DLD1 (cell line): ENCODE results near the gene RASA4B.
"Not testable (repeated sequence)": the region's sequence is repeated elsewhere in the genome, so short reads cannot be mapped to it uniquely, and the experiment has no call there.

Experiments
- in situ Hi-C: cut with HindIII; loops from 2 replicates; pipeline ENCODE4 v1.10.0; 2017; ENCODE audit warnings: low sequenced_read_pairs

Gene RASA4B

DNA sequence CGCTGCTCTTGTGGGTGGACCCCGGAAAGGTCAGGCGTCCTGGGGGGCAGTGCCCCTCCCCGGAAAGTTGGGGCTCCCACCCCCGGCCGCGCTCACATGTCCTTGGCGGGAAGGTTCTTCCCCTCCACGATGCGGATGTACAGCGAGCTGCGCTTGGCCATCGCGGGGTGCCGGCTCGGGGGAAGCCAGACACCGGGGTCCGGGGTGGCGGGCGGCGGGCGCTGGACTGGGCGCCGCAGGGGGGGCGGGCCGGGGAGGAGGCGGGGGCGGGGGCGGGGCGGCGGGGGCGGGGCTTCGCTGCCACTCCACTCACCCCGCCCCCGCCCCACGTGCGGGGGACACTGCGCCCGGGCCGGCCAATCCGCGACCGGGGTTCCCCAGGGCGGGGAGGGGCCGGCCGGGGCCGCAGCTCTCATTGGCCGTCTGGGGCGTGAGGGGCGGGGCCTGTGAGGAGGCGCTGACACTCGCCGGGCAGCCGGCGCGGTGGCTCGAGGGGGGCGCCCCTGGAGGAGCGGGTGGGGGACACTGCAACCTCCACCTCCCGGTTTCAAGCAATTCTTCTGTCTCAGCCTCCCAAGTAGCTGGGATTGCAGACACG lies at the start of gene RASA4B:
TSS of gene RASA4B (minus strand) at position 228 of the 598 bp plus-strand sequence. CDS start at position 161, 67 bp downstream.
- in situ Hi-C loops, result not testable (repeated sequence)

DNA sequence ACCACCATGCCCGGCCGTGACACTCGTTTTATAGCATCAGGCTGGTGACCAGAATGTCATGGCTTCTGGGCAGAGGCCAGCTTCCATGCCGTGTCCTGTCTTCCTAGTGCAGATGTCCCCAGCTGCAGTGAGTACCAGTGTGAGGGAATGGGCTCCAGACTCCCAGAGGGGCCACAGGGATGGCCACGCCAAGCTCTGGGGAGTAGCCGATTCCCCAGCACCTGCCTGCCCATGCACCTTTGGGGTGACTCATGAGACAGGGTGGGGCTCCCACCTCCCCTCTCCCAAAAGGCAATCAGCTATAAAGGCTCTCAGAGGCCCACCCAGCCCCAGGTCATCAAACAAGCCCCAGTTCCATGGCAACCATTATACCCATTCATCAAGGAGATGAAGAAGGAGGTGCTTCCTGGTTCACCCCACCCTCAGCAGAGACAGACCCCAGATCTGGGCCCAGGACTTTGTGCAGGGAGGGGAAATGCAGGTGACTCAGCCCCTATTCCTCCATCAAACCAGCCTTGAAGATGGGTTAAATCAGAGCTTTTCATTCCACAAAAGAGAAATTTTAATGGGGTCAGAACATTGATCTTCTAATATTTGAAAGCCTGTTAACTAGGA lies 33.3 kb upstream of the RASA4B start, which contains the start of gene SPDYE2:
TSS of gene SPDYE2 (plus strand) at position 419 of the 615 bp plus-strand sequence. CDS start 2,030 bp downstream, outside the sequence.
- in situ Hi-C loops, result not testable (repeated sequence)

DNA sequence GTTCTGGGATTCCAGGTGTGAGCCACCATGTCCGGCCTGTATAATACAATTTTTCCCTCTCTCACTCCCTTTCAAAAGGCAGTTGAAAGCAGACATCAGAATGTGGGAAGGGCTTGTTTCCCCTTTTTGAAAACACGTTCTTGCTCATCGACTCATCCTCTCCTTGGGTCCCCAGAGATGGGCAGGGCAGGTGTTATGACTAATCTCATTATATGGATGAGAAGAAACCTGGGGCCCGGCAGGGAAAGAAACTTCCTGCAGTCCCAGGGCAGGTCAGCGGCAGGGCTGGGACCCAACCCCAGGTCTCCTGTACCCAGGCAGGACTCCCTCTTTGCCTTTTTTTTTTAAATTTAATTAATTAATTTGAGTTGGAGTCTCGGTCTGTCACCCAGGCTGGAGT lies 28.8 kb upstream of the RASA4B start:
- in situ Hi-C loops, result not testable (repeated sequence)

DNA sequence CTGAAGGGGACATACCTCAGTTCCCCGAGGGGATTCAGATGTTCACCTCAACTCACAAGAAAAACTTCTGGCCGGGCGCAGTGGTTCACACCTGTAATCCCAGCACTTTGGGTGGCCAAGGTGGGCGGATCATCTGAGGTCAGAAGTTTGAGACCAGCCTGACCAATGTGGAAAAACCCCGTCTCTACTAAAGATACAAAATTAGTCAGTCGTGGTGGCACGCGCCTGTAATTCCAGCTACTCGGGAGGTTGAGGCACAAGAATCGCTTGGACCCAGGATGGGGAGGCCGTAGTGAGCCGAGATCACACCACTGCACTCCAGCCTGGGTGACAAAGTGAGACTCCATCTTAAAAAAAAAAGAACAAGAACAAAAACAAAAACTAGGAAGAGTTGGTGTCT lies 27.7 kb upstream of the RASA4B start:
- in situ Hi-C loops, result not testable (repeated sequence)

DNA sequence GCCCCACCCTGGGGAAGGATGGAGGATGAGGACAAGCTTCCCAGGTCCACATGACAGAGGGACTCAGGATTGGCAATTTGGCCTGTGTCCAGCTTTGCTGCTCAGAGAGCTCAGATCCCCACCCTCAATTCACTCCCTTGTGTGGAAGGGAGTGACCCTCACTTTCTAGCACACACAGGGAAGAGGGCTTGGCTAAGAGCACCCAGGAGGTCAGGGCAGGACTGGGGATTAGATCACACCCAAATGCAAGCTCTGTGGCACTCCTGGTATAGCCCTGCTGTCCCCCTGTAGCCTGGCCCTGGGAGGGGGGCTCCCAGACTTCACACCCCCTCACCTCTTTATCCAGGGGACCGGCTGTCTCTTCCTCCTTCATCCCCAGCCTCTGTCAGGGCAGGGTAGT lies 26.8 kb upstream of the RASA4B start:
- in situ Hi-C loops, result not testable (repeated sequence)

DNA sequence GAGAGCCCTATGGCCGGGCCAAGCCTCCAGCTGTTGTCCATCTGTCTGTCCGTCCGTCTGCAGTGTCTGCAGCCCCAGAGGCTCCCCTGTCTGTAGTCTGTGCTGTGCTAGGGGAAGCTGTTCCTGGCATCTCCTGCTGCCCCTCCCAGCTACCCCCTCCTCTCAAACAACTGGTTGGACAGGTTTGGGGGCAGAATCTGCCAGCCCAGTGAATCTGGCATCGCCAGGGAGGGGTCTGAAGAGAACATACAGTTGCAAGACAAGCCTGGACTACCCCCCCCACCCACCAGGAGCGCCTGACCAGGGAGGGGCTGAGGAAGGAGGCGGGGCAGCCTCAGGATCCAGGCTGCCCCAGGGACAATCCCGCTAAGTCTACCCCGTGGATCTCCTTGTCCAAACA lies 26.0 kb upstream of the RASA4B start, which contains the start of gene UPK3BL2:
TSS of gene UPK3BL2 (minus strand) at position 101 of the 400 bp plus-strand sequence. CDS start at position 41, 60 bp downstream.
- in situ Hi-C loops, result not testable (repeated sequence)

DNA sequence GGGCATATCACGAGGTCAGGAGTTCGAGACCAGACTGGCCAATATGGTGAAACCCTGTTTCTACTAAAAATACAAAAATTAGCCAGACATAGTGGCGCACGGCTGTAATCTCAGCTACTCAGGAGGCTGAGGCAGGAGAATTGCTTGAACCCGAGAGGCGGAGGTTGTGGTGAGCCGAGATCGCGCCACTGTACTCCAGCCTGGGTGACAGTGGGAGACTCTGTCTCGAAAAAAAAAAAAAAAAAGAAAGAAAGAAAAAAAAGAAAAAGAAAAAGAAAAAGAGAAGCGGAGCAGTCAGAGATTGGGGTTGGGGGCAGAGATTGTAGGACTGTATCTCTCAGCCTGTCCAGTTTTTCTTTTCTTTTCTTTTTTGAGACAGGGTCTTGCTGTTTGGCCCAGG lies 25.2 kb upstream of the RASA4B start:
- in situ Hi-C loops, result not testable (repeated sequence)

DNA sequence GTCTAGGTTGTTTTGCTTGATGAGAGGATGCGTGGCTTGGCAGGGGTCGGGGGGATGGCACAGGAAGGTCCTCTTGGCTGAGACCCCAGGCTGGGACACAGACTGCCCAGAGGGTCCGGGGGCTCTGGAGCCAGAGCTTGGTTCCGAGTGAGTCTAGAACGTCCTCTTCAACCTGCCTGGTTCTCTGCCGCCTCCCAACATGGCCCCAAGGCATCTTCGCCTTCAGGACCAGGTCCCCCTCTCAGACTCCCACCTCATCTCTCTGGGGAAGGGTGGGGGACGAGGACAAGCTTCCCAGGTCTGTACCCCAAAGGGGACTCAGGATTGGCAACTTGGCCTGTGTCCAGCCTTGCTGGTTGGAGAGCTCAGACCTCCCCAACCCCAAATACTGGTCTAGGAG lies 24.5 kb upstream of the RASA4B start:
- in situ Hi-C loops, result not testable (repeated sequence)

DNA sequence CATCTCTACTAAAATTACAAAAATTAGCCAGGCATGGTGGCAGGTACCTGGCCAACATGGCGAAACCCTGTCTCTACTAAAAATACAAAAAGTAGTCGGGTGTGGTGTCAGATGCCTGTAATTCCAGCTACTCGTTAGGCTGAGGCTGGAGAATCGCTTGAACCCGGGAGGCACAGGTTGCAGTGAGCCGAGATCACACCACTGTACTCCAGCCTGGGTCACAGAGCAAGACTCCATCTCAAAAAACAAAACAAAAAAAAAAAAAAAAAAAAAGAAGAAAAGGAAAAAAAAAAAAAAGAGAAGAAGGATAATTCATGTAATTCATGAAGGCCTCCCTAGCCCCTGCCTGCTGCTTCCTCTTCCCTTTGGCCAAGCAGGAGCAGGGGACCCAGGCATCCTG lies 23.0 kb upstream of the RASA4B start:
- in situ Hi-C loops, result not testable (repeated sequence)

DNA sequence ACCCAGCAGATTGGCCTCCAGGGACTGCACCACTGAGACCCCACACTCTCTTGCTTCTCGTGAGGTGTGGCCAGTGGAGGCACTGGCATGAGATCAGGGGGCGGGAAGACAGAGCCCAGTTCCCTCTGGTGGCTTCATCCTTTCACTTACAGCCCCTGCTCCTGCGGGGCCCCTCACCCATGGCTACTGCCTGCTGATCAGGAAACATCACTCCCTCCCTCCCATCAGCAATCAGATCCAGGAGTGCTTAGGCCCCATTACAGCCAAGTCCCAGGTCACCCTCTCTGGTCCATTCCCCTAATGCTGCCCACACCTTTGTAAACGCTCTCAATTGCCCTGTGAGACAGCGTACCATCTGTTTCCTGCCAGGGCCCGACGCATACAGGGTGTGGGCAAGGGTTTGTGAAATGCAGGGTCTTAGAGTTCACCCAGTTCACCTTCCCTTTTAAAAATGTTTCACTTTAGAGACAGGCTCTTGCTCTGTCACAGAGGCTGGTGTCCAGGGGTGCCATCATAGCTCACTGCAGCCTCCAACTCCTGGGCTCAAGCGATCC lies 17.6 kb upstream of the RASA4B start:
- in situ Hi-C loops, result not testable (repeated sequence)

DNA sequence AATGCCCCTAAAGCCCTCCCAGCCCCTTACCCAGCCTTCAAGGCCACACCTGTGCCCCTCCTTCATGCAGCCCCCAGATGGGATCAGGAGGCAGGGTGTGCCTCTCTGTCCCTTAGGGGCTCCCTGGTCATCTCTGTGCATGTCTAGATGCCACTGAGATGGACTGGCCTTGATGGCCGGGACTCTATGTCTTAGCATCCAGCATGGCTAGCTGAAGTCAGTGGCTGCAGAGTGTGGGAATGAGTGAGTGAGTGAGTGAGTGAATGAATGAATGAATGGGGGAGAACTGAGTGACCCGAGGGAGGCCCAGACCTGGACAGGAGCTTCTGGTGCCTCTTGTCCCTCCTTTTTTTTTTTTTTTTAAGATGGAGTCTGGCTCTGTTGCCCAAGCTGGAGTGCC lies 14.6 kb upstream of the RASA4B start:
- in situ Hi-C loops, result not testable (repeated sequence)

DNA sequence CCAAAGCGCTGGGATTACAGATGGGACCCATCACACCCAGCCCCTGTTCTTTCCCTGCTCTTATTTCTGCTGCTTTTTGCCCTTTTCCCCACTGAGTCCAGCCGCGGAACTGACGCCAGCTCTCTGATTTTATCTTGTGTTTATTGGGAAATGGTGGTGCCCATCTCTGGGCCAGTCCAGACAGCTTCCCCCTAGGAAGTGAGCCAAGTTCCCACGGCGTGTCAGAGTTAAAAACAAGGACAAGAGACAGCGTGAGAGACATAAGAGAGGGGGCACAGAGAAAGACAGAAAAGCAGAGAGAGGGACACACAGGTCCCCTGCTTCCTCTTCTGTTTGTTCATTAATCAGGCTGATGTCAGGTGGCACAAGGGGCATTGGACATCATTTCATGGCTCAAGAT lies 14.0 kb upstream of the RASA4B start:
- in situ Hi-C loops, result not testable (repeated sequence)

DNA sequence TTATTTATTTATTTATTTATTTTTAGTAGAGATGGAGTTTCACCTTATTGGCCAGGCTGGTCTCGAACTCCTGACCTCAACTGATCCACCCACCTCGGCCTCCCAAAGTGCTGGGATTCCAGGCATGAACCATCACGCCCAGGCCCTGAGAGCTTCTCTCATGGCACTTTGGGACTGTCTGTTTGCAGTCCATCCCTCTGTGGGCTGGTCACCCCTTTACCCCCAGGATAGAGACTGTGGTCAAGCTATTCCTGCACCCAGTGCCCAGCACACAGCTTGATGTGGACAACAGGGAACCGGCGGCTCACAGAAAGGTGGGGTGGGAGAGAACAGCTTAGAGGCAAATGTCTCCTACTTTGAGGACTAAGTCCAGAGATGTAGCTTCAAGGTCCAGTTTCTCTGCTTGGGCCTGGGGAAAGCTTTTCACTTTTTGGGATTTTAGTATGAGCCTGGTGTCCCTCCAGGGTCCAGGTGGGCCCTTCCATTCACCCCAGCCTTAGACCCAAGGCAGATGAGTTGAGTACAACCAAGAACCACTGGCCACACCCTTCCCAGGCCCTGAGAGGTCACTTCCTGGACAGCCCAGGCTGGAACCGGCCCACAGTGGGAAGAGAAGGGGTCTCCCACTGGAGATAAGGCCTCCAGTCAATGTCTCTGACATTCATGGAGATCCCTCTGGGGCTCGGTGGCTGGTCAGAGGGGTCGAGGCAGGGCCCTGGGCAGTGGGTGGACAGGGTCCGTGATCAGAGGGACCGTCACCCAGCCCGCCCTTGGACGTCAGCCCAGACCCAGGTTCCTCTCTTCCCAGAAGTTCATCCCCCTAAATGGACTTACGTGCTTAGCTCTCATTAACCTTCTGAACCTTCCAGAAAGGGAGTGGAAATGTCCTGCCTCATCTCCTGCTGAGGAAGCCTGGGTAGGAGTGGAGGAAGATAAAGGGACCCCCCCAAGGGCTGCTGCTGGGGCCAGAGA lies 10.5 kb upstream of the RASA4B start:
- in situ Hi-C loops, result not testable (repeated sequence)

DNA sequence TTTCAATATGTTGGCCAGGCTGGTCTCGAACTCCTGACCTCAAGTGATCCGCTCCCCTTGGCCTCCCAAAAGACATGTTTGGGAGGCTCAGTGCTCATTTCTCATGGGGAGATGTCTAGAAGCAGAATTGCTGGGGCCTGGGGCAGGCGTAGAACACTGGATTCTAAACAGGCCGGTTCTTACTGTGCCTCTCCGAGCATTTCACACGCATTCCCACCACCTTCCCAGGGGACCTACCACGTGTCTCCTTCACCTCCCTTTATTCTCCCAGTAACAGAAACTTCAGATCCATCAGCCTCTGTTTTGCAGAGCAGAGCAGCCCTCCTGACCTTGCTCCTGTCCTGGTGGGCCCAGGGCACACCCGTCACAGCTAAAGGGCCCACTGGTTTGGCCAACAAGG lies 9.6 kb upstream of the RASA4B start:
- in situ Hi-C loops, result not testable (repeated sequence)

DNA sequence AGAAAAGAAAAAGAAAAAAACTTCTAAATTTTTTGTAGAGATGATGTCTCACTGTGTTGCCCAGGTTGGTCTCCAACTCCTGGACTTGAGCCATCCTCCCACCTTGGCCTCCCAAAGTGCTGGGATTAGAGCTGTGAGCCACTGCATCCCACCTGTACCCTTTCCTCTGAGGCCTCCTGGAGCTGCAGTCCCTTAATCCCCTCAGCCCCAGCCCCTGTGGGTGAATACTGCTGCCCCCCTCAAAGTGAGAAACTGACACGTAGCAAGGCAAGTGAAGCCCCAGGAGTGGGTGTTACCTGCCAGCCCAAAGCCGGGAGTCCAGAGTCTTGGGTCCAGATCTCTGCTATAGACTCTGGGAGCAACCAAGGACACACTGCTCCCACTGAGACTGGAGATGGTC lies 7.2 kb upstream of the RASA4B start:
- in situ Hi-C loops, result not testable (repeated sequence)

DNA sequence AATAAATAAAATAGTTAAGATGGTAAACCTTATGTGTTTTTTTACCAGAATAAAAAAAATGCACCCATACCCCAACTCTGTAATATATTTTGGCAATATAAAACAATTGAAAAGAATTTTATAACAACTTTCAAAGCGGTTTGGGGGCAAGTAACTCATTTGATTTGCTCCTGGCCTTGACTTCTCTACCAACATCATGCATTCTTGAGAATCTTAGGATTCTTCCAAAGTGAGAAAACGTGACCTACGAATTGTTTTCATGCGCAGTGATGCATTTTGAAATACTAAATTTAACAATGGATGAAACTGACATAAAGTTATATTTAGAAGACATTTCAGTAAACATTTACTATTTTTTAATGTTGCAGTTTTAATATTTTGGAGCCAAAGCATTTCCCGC lies 3.2 kb upstream of the RASA4B start:
- in situ Hi-C loops, result not testable (repeated sequence)

DNA sequence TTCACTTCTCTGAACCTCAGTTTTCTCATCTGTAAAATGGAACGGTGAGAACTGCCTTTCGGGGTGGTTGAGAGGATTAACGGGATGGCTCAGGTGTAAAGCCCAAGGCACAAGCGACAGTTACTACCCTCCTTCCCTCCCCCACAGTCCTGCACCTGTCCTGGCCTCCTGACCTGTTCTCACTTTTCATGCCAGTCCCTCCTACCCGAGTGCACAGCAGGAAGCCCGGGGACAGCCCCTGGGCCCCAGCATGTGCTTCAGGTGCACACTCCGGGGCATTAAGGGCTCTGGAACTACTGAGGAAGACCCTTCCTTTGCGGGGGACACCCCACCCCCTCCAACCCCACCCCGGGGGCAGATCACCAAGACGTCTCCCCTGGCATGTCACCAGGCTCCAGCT lies 626 bp downstream of the RASA4B start:
- in situ Hi-C loops, result not testable (repeated sequence)

DNA sequence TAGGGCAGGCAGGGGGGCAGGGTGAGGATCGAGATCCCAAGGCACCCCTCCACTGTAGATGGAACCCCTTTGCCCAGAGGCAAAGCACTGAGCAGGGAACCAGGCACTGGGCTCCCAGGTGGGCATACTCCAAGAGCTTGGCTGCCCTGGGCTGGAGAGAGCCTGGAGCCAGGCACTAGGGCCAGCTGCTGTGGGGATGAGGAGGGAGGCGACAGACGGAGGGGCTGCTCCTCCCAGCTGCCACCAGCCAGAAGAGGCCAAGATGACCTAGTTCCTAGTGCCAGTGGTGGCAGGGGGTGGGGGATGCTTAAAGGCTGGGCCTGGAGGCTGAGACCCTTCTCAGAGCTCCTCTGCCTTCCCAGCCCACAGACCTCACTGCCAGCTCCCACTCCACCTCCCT lies 1.7 kb downstream of the RASA4B start:
- in situ Hi-C loops, result not testable (repeated sequence)

DNA sequence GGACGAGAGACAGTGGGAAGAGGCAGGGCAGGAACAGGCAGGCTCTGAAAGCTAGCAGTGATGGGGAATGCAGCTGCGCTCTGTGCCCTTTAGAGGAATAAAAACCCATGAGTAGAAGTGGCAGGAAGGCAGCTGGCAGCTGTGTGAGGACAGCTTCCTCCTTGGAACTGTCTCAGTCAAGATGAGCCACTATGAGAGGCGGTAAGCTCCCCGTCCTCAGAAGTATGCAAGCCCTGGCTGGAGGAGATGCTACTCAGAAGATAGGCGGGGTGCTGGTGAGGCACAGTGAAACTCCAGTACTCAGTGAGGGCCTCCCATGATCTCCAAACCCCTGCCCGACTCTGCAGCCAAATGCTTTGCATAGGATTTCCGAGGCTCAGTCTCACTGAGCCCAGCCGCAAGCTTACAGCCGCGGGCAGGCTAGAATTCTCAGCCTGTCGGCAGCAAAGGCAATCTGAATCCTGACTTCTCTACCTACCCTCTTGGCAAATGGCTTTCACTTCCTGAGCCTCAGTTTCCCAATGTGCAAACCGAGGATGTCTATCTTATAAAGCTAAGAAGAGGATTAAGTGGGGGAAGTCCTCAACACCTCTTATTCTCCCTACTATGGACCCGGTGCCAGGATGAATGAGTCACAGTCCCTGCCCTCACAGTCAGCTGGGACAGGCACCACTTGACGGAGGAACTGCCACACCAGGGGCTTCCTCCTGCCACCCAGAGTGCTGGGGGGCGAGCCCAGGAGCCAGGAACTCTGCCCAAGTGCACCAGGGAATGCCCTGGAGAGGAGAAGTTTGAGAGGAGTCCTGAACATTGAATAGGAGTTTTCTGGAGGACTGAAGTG lies 2.5 kb downstream of the RASA4B start:
- in situ Hi-C loops, result not testable (repeated sequence)

DNA sequence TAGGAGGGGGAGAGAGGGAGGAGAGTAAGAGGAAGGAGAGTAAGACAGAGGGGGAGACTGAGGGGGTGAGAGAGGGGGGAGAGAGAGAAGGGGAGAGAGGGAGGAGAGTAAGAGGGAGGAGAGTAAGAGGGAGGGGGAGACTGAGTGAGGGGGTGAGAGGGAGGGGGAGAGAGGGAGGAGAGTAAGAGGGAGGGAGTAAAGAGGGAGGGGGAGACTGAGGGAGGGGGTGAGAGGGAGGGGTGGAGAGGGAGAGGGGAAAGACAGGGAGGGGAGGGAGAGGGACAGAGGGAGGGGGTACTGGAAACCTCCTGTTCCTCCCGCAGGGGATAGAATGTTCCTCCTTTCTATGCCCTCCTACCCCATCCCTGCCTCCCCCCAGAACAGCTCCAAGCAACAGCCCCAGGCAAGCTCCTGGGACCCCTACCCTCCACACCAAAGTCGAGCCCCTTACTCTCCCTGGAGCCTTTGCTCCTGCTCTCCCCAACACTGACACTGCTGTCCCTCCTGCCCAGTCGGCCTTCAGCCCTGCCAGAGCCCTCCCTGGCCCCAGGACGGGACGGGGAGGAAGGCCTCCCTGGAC lies 4.8 kb downstream of the RASA4B start:
- in situ Hi-C loops, result not testable (repeated sequence)
